Panc1 (cell line): Measurements from ENCODE around the gene CEP68. TPM values are rescaled to one million over a fixed set of nuclear protein-coding genes. Genes with fewer than 3 reads are reported as not detected.
"Not testable (repeated sequence)": the region's sequence is repeated elsewhere in the genome, so short reads cannot be mapped to it uniquely, and the experiment has no call there.

ENCODE experiments used
- ATAC-seq: fragments of 200-7000 bp; cut with Tn5 transposase; 2 replicates; pipeline ENCODE4 v1.9.1; 2020; ENCODE audit warnings: mild to moderate bottlenecking, moderate library complexity
- BruUV-seq: library from RNA; stranded (reverse); fragments of 400-500 nt; replicated peaks from 2 replicates; lab custom pipeline; 2021; lab: Mats Ljungman, UMichigan
- CTCF ChIA-PET: fragments of 300-600 bp; sonication (Branson Sonifier 250); formaldehyde crosslinking; loops from one replicate; lab custom pipeline; 2022; ENCODE audit warnings: antibody characterized with exemption; lab: Charles Lee
- POLR2A ChIA-PET: fragments of 300-600 bp; sonication (Branson Sonifier 250); formaldehyde crosslinking; loops from one replicate; lab custom pipeline; 2022; ENCODE audit warnings: antibody characterized with exemption; lab: Charles Lee
- DNase-seq: peaks from one replicate; pipeline ENCODE4 v3.0.0-alpha.2; 2010; ENCODE audit warnings: low read depth, low spot score
- H3K27ac ChIP-seq: 2 replicates; pipeline ENCODE4 v1.5.1; 2011; ENCODE audit warnings: mild to moderate bottlenecking, low read length, inconsistent platforms
- H3K27me3 ChIP-seq: fragments of 200-500 bp; sonication (Bioruptor generic); 2 replicates; pipeline ENCODE4 v1.6.0; 2014; ENCODE audit warnings: low read length, inconsistent platforms; ENCODE audit not compliant: control insufficient read depth, insufficient read depth
- H3K36me3 ChIP-seq: fragments of 200-500 bp; sonication (Bioruptor generic); 2 replicates; pipeline ENCODE4 v1.5.1; 2014; ENCODE audit warnings: inconsistent platforms, mild to moderate bottlenecking, low read length, moderate library complexity; ENCODE audit not compliant: control insufficient read depth, insufficient read depth
- H3K4me1 ChIP-seq: 2 replicates; pipeline ENCODE4 v1.5.1; 2011; ENCODE audit warnings: inconsistent platforms, mild to moderate bottlenecking, low read length, moderate library complexity; ENCODE audit not compliant: control insufficient read depth, insufficient read depth
- H3K4me3 ChIP-seq, 2 experiments: 2 replicates each; pipeline ENCODE4 v1.5.1; 2011 to 2012; ENCODE audit warnings: low read depth in 2 of 2, low read length in 2 of 2, mild to moderate bottlenecking in 2 of 2, inconsistent platforms in 1 of 2, moderate library complexity in 1 of 2
- H3K9me3 ChIP-seq: fragments of 200-500 bp; sonication (Bioruptor generic); 2 replicates; pipeline ENCODE4 v1.5.1; 2014; ENCODE audit warnings: low read depth, mild to moderate bottlenecking, inconsistent platforms, low read length, moderate library complexity; ENCODE audit not compliant: control insufficient read depth, insufficient read depth
- CTCF ChIP-seq: fragments of 450-650 bp; IDR thresholded peaks from 2 replicates; pipeline ENCODE4 v1.5.1; 2017; ENCODE audit warnings: mild to moderate bottlenecking
- POLR2AphosphoS5 ChIP-seq: IDR thresholded peaks from 2 replicates; pipeline ENCODE4 v1.6.1; 2012; ENCODE audit warnings: mild to moderate bottlenecking, low read depth, low read length, moderate library complexity
- REST ChIP-seq, 2 experiments: IDR thresholded peaks; 2 replicates each; pipeline ENCODE4 v1.6.1; 2011 to 2012; ENCODE audit warnings: low read depth in 2 of 2, control low read depth in 1 of 2, low read length in 1 of 2, mild to moderate bottlenecking in 1 of 2, moderate library complexity in 1 of 2; ENCODE audit not compliant: insufficient read depth in 1 of 2
- SIN3A ChIP-seq: IDR thresholded peaks from 2 replicates; pipeline ENCODE4 v1.6.1; 2012; ENCODE audit warnings: low read depth, mild to moderate bottlenecking, low read length, moderate library complexity, borderline replicate concordance; ENCODE audit not compliant: insufficient read depth
- TCF7L2 ChIP-seq: IDR thresholded peaks from 2 replicates; pipeline ENCODE4 v1.6.1; 2011; ENCODE audit warnings: mild to moderate bottlenecking, low read depth, low read length, inconsistent platforms
- in situ Hi-C: cut with HindIII; loops from 2 replicates; pipeline ENCODE4 v1.10.0; 2016; ENCODE audit warnings: low sequenced_read_pairs, low pct_unique_long_range_greater_than_20kb
- intact Hi-C: fragments of 100-400 bp; cut with micrococcal nuclease; formaldehyde crosslinking; loops from one replicate; pipeline ENCODE4 v1.10.0; 2022; ENCODE audit not compliant: unreplicated experiment
- total RNA-seq: library from RNA; stranded (reverse); gene quantifications from one replicate; pipeline ENCODE4 v1.2.1, GENCODE V29; 2021; ENCODE audit not compliant: unreplicated experiment

Gene CEP68
- total RNA-seq, 1 experiment from 2014 or later, result 13.3 TPM

- CTCF ChIA-PET, result no interaction called here
- TF ChIP-seq REST (IDR thresholded peaks at IDR 0.05; ENCODE audit: insufficient read depth in 1 of 2, low read depth in 2 of 2, low read length in 1 of 2) (no peak), TCF7L2 (no peak), SIN3A (no peak)
- H3K27ac ChIP-seq, result no peak overlapping the region
- H3K9me3 ChIP-seq, result no peaks in the 10 kb centered on the region
- no peaks in the 10 kb centered on the region for H3K36me3 ChIP-seq
- DNase-seq (no peak), ATAC-seq (no peak)
- intact Hi-C loops, result no loop called here
- in situ Hi-C loops, result no loop called here
- H3K27me3 ChIP-seq, result no peaks in the 10 kb centered on the region
- H3K4me1 ChIP-seq, result no peaks in the 10 kb centered on the region
- POLR2A ChIA-PET, result no interaction called here
- BruUV-seq, result no TSS peak
- no peak overlapping the region for H3K4me3 ChIP-seq
Measured at GRCh38 chr2:65019675-65020195, 36.5 kb upstream of the CEP68 start.

- CTCF ChIA-PET, H3K9me3 ChIP-seq, H3K4me1 ChIP-seq, POLR2A ChIA-PET, H3K36me3 ChIP-seq, H3K4me3 ChIP-seq, ATAC-seq, intact Hi-C loops, BruUV-seq, DNase-seq, in situ Hi-C loops, H3K27me3 ChIP-seq, H3K27ac ChIP-seq: not testable (repeated sequence)
Measured at GRCh38 chr2:65020251-65020650, 36.0 kb upstream of the CEP68 start.

- TF ChIP-seq REST (IDR thresholded peaks at IDR 0.05; ENCODE audit: insufficient read depth in 1 of 2, low read depth in 2 of 2, low read length in 1 of 2) (no peak), SIN3A (no peak), TCF7L2 (no peak), POLR2AphosphoS5 (no peak), CTCF (no peak)
- ChIA-PET POLR2A (no interaction called here), CTCF (no interaction called here)
- no TSS peak for BruUV-seq
- intact Hi-C loops (no loop called here), in situ Hi-C loops (no loop called here)
- ATAC-seq (no peak), DNase-seq (no peak)
- no peak overlapping the region for H3K4me3 ChIP-seq
- H3K27me3 ChIP-seq, result no peaks in the 10 kb centered on the region
- no peaks in the 10 kb centered on the region for H3K36me3 ChIP-seq
- H3K27ac ChIP-seq, result no peak overlapping the region
- H3K4me1 ChIP-seq, result no peaks in the 10 kb centered on the region
- H3K9me3 ChIP-seq, result no peaks in the 10 kb centered on the region
Measured at GRCh38 chr2:65020943-65021528, 35.2 kb upstream of the CEP68 start.
